ENCODE measurements around the gene OR2T11. TPM values are rescaled to one million over a fixed set of nuclear protein-coding genes. Genes with fewer than 3 reads are reported as not detected.

OR2T11 gene
- total RNA-seq, 4 donors from 2014 or later, result 0.30 to 1.2 (median 0.55) TPM

DNA sequence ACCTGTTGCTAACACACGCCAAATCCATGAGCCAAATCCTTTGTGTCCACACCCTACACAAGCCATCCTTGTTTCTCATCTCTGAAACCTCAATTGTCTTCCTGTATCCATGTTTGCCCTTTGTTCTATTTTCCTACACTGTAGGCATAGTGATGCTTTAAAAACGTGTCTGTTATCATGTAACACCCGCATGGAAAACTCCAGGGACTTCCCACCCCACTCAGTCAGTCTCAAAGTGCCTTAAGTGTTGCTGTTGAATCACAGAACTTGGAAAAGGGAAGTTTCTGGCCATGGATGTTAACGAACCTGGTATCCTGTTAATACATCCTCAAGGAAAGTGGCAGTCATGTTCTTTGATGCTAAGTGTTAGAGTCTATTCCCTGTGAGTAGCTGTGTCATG is 9.7 kb downstream of the OR2T11 start:
- no peak for TF ChIP-seq EP300 (IDR thresholded peaks at IDR 0.05)
- TF ChIP-seq, protein P1, sequence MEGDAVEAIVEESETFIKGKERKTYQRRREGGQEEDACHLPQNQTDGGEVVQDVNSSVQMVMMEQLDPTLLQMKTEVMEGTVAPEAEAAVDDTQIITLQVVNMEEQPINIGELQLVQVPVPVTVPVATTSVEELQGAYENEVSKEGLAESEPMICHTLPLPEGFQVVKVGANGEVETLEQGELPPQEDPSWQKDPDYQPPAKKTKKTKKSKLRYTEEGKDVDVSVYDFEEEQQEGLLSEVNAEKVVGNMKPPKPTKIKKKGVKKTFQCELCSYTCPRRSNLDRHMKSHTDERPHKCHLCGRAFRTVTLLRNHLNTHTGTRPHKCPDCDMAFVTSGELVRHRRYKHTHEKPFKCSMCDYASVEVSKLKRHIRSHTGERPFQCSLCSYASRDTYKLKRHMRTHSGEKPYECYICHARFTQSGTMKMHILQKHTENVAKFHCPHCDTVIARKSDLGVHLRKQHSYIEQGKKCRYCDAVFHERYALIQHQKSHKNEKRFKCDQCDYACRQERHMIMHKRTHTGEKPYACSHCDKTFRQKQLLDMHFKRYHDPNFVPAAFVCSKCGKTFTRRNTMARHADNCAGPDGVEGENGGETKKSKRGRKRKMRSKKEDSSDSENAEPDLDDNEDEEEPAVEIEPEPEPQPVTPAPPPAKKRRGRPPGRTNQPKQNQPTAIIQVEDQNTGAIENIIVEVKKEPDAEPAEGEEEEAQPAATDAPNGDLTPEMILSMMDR (IDR thresholded peaks at IDR 0.05), result no peak
- no peak for TF ChIP-seq POLR2AphosphoS5 (IDR thresholded peaks at IDR 0.05)
- no peak for TF ChIP-seq POLR2A (IDR thresholded peaks at IDR 0.05)
- no peak overlapping the region for H3K4me3 ChIP-seq
- no peaks in the 10 kb centered on the region for H3K4me1 ChIP-seq
- DNase-seq (ENCODE audit: low spot score in 2 of 2), result no peak
- H3K9me3 ChIP-seq, result no peaks in the 10 kb centered on the region
- no peak overlapping the region for H3K27ac ChIP-seq
- WGBS, result 65% methylated on average over 4 of the region's 4 CpGs
- H3K36me3 ChIP-seq, result no peaks in the 10 kb centered on the region
- H3K27me3 ChIP-seq, result no peaks in the 10 kb centered on the region

DNA sequence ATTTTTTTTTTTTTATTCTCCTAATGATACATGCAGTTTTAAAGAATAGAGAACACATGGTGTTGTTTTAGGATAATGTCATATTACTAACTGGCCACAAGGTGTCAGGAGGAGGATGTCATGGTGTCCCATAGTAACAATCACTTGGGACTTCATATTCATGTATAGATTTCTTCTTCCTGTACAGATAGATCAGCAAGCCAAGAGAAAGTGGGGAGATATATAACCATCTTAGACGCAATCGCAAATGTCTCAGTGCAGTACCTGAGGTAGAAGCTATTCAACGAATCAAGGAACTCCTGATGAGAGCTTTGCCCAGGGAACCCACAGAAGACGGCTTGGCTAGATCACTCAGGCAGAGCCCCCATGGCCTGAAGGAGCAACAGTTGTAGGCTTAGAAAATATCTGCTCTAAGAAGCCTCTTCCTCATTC is 12.3 kb downstream of the OR2T11 start:
- H3K27ac ChIP-seq, result no peak overlapping the region
- no peaks in the 10 kb centered on the region for H3K4me1 ChIP-seq
- no peak overlapping the region for H3K4me3 ChIP-seq
- no peak for DNase-seq (ENCODE audit: low spot score in 2 of 2)
- no peaks in the 10 kb centered on the region for H3K36me3 ChIP-seq
- no peaks in the 10 kb centered on the region for H3K9me3 ChIP-seq
- no peaks in the 10 kb centered on the region for H3K27me3 ChIP-seq
- TF ChIP-seq, protein P1 (IDR thresholded peaks at IDR 0.05), result peak; percentile 11 to 44
- TF ChIP-seq POLR2AphosphoS5 (IDR thresholded peaks at IDR 0.05), result no peak
- WGBS, result 49% methylated on average over 4 of the region's 4 CpGs

DNA sequence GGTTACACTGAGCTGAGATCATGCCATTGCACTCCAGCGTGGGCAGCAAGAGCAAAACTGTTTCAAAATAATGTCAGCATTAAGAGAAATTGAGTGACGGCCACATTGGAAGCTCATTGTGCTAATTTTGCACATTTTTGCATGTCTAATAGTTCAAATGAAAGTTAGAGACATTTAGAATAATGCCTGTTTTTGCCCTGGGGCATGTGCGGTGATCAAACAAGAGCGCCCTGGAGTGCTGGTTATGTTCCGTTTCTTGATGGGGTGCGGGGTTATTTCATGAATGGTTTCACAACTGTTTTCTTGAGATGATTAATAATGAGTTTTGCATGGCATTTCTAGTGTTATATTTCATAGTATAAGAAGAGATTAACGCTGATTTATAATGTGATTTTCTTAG is 13.1 kb downstream of the OR2T11 start:
- TF ChIP-seq POLR2A (IDR thresholded peaks at IDR 0.05) (no peak), POLR2AphosphoS5 (IDR thresholded peaks at IDR 0.05) (no peak), EP300 (IDR thresholded peaks at IDR 0.05) (no peak)
- TF ChIP-seq, protein P1 (IDR thresholded peaks at IDR 0.05), result no peak
- Histone ChIP-seq H3K9me3 (no peaks in the 10 kb centered on the region), H3K4me1 (no peaks in the 10 kb centered on the region), H3K36me3 (no peaks in the 10 kb centered on the region), H3K27ac (no peak overlapping the region), H3K27me3 (no peaks in the 10 kb centered on the region), H3K4me3 (no peak overlapping the region)
- no peak for DNase-seq (ENCODE audit: low spot score in 2 of 2)
- WGBS, result 61% methylated on average over 7 of the region's 7 CpGs

DNA sequence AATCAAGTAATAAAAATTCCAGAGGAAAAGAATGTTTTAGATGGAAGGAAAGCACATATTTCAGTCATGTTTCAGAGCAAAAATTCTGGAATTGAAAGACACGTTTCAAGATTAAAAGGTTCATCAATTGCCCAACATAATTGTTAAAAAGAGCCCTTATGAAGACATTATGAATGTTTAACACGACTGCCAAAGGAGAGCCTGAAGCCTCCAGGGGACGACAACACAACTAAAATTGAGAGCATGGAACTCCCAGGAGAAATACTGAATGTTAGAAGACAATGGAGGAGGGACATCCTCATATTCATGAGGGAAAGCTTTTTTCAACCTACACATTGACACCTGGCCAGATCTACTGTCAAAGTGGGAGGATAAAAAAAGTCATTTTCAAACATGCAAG is 16.0 kb downstream of the OR2T11 start:
- Histone ChIP-seq H3K27ac (no peak overlapping the region), H3K9me3 (no peaks in the 10 kb centered on the region), H3K4me1 (no peaks in the 10 kb centered on the region), H3K4me3 (no peak overlapping the region), H3K27me3 (no peaks in the 10 kb centered on the region), H3K36me3 (no peaks in the 10 kb centered on the region)
- TF ChIP-seq, protein P1 (IDR thresholded peaks at IDR 0.05), result peak; percentile 7 to 21
- no peak for TF ChIP-seq EP300 (IDR thresholded peaks at IDR 0.05)
- TF ChIP-seq POLR2A (IDR thresholded peaks at IDR 0.05), result no peak
- TF ChIP-seq POLR2AphosphoS5 (IDR thresholded peaks at IDR 0.05), result no peak
- 3% methylated on average over 3 of the region's 3 CpGs for WGBS
- DNase-seq (ENCODE audit: low spot score in 2 of 2), result no peak

DNA sequence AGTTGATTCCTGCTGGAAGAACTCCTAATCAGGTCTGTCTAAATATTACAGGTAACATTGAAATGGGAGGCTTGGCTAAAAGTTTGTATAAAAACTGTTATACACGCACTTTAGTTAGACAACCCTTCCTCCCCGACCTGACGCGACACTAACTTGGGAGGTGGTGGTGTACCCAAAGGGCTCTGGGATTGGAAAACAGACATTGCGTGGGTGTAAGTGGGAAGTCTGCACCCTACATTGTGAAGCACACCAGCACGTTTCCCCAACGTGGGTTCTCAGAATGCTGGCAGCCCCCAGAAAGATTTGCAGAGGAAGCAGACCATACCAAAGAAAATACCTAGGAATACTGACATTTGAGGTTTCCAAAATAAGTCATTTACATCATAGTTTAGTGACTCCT is 16.8 kb downstream of the OR2T11 start:
- 73% methylated on average over 7 of the region's 7 CpGs for WGBS
- Histone ChIP-seq H3K36me3 (no peaks in the 10 kb centered on the region), H3K4me1 (no peaks in the 10 kb centered on the region), H3K4me3 (no peak overlapping the region), H3K27me3 (no peaks in the 10 kb centered on the region), H3K27ac (no peak overlapping the region), H3K9me3 (no peaks in the 10 kb centered on the region)
- DNase-seq (ENCODE audit: low spot score in 2 of 2), result no peak
- TF ChIP-seq POLR2A (IDR thresholded peaks at IDR 0.05), result no peak

DNA sequence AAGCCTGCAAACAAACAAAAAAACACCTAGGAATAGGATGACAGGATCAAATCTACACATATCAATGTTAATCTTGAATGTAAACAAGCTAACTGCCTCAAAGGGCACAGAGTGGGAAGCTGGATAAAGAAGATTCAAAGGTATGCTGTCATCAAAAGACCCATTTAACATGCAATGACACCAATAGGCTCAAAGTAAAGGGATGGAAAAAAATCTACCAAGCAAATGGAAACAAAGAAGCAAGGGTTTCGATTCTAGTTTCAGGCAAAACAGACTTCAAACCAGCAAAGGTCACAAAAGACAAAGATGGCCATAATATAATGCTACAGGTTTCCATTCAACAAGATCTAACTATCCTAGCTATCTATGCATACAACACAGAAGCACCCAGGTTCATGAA is 21.1 kb downstream of the OR2T11 start:
- no peak for DNase-seq (ENCODE audit: low spot score in 2 of 2)
- TF ChIP-seq, protein P1 (IDR thresholded peaks at IDR 0.05), result no peak
- TF ChIP-seq POLR2A (IDR thresholded peaks at IDR 0.05), result no peak
- TF ChIP-seq POLR2AphosphoS5 (IDR thresholded peaks at IDR 0.05), result no peak
- H3K36me3 ChIP-seq, result no peaks in the 10 kb centered on the region
- H3K27ac ChIP-seq, result no peak overlapping the region
- WGBS, result 64% methylated on average over 1 of the region's 1 CpG
- H3K4me1 ChIP-seq, result no peaks in the 10 kb centered on the region
- no peaks in the 10 kb centered on the region for H3K9me3 ChIP-seq
- H3K27me3 ChIP-seq, result no peaks in the 10 kb centered on the region
- no peak overlapping the region for H3K4me3 ChIP-seq

Data from suprapubic skin (tissue), 4 donors.